Measurements from ENCODE around the gene COG7.

COG7 gene

GRCh38 chr16:23406546-23407240, 46.3 kb downstream of the COG7 start:
- Histone ChIP-seq H3K4me1 (ENCODE audit: low read depth, poor library complexity, severe bottlenecking) (peaks cover 71% of the 10 kb centered on the region), H2AFZ (ENCODE audit: low read depth) (peak overlapping the region; percentile 0; the same call in 1 of the 2 replicates), H3K27me3 (ENCODE audit: insufficient read depth, low read depth) (no peaks in the 10 kb centered on the region), H3K9ac (peak overlapping the region; percentile 6; the same call in 1 of the 2 replicates), H3K79me2 (ENCODE audit: insufficient read depth, low read depth) (no peaks in the 10 kb centered on the region), H3K27ac (peak overlapping the region; percentile 92), H3K36me3 (ENCODE audit: insufficient read depth) (no peaks in the 10 kb centered on the region; the same call in 1 of the 2 replicates), H3K4me2 (peak overlapping the region; percentile 89), H4K20me1 (ENCODE audit: insufficient read depth) (no peaks in the 10 kb centered on the region), H3K4me3 (IDR thresholded peaks at IDR 0.05; ENCODE audit: insufficient read depth, low read depth, low read length) (no peak overlapping the region)
- no peak for TF ChIP-seq CTCF (conservative IDR thresholded peaks at IDR 0.05; ENCODE audit: low read depth, low read length)

GRCh38 chr16:23406024-23406423, 47.0 kb downstream of the COG7 start:
- H3K27ac ChIP-seq: peak overlapping the region; percentile 92
- H3K4me2 ChIP-seq: peak overlapping the region; percentile 89
- no peak overlapping the region; the same call in 1 of the 2 replicates for H3K9ac ChIP-seq
- no peaks in the 10 kb centered on the region for H3K27me3 ChIP-seq (ENCODE audit: insufficient read depth, low read depth)
- no peaks in the 10 kb centered on the region for H4K20me1 ChIP-seq (ENCODE audit: insufficient read depth)
- TF ChIP-seq CTCF (conservative IDR thresholded peaks at IDR 0.05; ENCODE audit: low read depth, low read length): no peak
- no peak overlapping the region for H2AFZ ChIP-seq (ENCODE audit: low read depth)
- peaks cover 78% of the 10 kb centered on the region for H3K4me1 ChIP-seq (ENCODE audit: low read depth, poor library complexity, severe bottlenecking)
- no peaks in the 10 kb centered on the region for H3K79me2 ChIP-seq (ENCODE audit: insufficient read depth, low read depth)
- H3K4me3 ChIP-seq (IDR thresholded peaks at IDR 0.05; ENCODE audit: insufficient read depth, low read depth, low read length): no peak overlapping the region
- no peaks in the 10 kb centered on the region; the same call in 1 of the 2 replicates for H3K36me3 ChIP-seq (ENCODE audit: insufficient read depth)

- TF ChIP-seq CTCF (conservative IDR thresholded peaks at IDR 0.05; ENCODE audit: low read depth, low read length): no peak
- no peaks in the 10 kb centered on the region for H4K20me1 ChIP-seq (ENCODE audit: insufficient read depth)
- H3K4me3 ChIP-seq (IDR thresholded peaks at IDR 0.05; ENCODE audit: insufficient read depth, low read depth, low read length): no peak overlapping the region
- H3K4me1 ChIP-seq (ENCODE audit: low read depth, poor library complexity, severe bottlenecking): peaks cover 85% of the 10 kb centered on the region
- H3K9ac ChIP-seq: peak overlapping the region; percentile 39; the same call in 1 of the 2 replicates
- no peaks in the 10 kb centered on the region for H3K79me2 ChIP-seq (ENCODE audit: insufficient read depth, low read depth)
- no peaks in the 10 kb centered on the region for H3K27me3 ChIP-seq (ENCODE audit: insufficient read depth, low read depth)
- H2AFZ ChIP-seq (ENCODE audit: low read depth): 0 out of 2 replicates have a peak overlapping the region, but pooled peaks have one; percentile 6
- peak overlapping the region; percentile 92 for H3K27ac ChIP-seq
- no peaks in the 10 kb centered on the region for H3K36me3 ChIP-seq (ENCODE audit: insufficient read depth)
- peak overlapping the region; percentile 89 for H3K4me2 ChIP-seq
Observed at GRCh38 chr16:23403547-23403946, 49.4 kb downstream of the COG7 start.

GRCh38 chr16:23402100-23402499, 50.9 kb downstream of the COG7 start:
- Histone ChIP-seq H3K4me2 (peak overlapping the region; percentile 89; the same call in 1 of the 2 replicates), H3K36me3 (ENCODE audit: insufficient read depth) (no peaks in the 10 kb centered on the region), H3K27ac (peak overlapping the region; percentile 92; the same call in 1 of the 2 replicates), H3K79me2 (ENCODE audit: insufficient read depth, low read depth) (no peaks in the 10 kb centered on the region), H3K4me3 (IDR thresholded peaks at IDR 0.05; ENCODE audit: insufficient read depth, low read depth, low read length) (no peak overlapping the region), H3K9ac (no peak overlapping the region), H3K4me1 (ENCODE audit: low read depth, poor library complexity, severe bottlenecking) (peaks cover 76% of the 10 kb centered on the region), H4K20me1 (ENCODE audit: insufficient read depth) (no peaks in the 10 kb centered on the region), H2AFZ (ENCODE audit: low read depth) (no peak overlapping the region), H3K27me3 (ENCODE audit: insufficient read depth, low read depth) (no peaks in the 10 kb centered on the region)
- TF ChIP-seq CTCF (conservative IDR thresholded peaks at IDR 0.05; ENCODE audit: low read depth, low read length): no peak
